CD4-positive, alpha-beta T cell (primary cell): ENCODE data around the gene ABLIM1. TPM values are rescaled to one million over a fixed set of nuclear protein-coding genes. Genes with fewer than 3 reads are reported as not detected.
A peak's percentile ranks its signal among the peaks of the same experiment; 100 is the strongest.

Experiments used
- ATAC-seq: fragments of 200-7000 bp; cut with Tn5 transposase; one replicate; pipeline ENCODE4 v1.10.0; 2022; ENCODE audit warnings: mild to moderate bottlenecking; ENCODE audit not compliant: poor library complexity
- CTCF ChIA-PET: fragments of 350-600 bp; sonication (Branson Sonifier 250); formaldehyde crosslinking; loops from one replicate; lab custom pipeline; 2021; ENCODE audit warnings: antibody characterized with exemption, inconsistent platforms; lab: Charles Lee
- POLR2A ChIA-PET: fragments of 350-600 bp; sonication (Branson Sonifier 250); formaldehyde crosslinking; loops from one replicate; lab custom pipeline; 2021; ENCODE audit warnings: antibody characterized with exemption, inconsistent platforms; lab: Charles Lee
- DNase-seq, 14 experiments: peaks; one replicate each; pipeline ENCODE4 v3.0.0-alpha.2; 2013 to 2020; ENCODE audit warnings: mixed read lengths in 2 of 14
- H3K27ac ChIP-seq, 2 donors: one replicate each; pipeline versions ENCODE4 v1.5.1 to v1.7.0; 2013; ENCODE audit warnings: low read length in 2 of 2, low read depth in 1 of 2, mild to moderate bottlenecking in 1 of 2
- H3K27me3 ChIP-seq, 2 experiments: 1 replicate in 1 of 2; 2 replicates in 1 of 2; pipeline versions ENCODE4 v1.6.1 to v1.7.0; 2013; ENCODE audit warnings: low read length in 2 of 2, control low read depth in 1 of 2, mild to moderate bottlenecking in 1 of 2, moderate library complexity in 1 of 2; ENCODE audit not compliant: insufficient read depth in 2 of 2, control insufficient read depth in 1 of 2
- H3K36me3 ChIP-seq: one replicate; pipeline ENCODE4 v1.6.1; 2013; ENCODE audit warnings: low read length, control low read depth; ENCODE audit not compliant: insufficient read depth
- H3K4me1 ChIP-seq: one replicate; pipeline ENCODE4 v1.6.1; 2013; ENCODE audit warnings: low read length, control low read depth; ENCODE audit not compliant: insufficient read depth
- H3K4me3 ChIP-seq: one replicate; pipeline ENCODE4 v1.5.1; 2013; ENCODE audit warnings: mild to moderate bottlenecking, low read length, moderate library complexity
- H3K9me3 ChIP-seq, 2 experiments: 1 replicate in 1 of 2; 2 replicates in 1 of 2; pipeline versions ENCODE4 v1.6.1 to v1.7.0; 2013; ENCODE audit warnings: low read length in 2 of 2, mild to moderate bottlenecking in 2 of 2, control low read depth in 1 of 2, moderate library complexity in 1 of 2; ENCODE audit not compliant: control insufficient read depth in 1 of 2, insufficient read depth in 1 of 2
- H3K27ac Mint-ChIP-seq: one replicate; pipeline ENCODE4 v1.8.0; 2020; ENCODE audit warnings: mixed read lengths
- H3K27me3 Mint-ChIP-seq: one replicate; pipeline ENCODE4 v1.8.0; 2021; ENCODE audit warnings: mixed read lengths
- H3K36me3 Mint-ChIP-seq: one replicate; pipeline ENCODE4 v1.8.0; 2021; ENCODE audit warnings: low read depth, mixed read lengths
- H3K4me1 Mint-ChIP-seq: one replicate; pipeline ENCODE4 v1.8.0; 2021; ENCODE audit warnings: low read depth, mixed read lengths
- H3K4me3 Mint-ChIP-seq: one replicate; pipeline ENCODE4 v1.8.0; 2020; ENCODE audit warnings: mild to moderate bottlenecking, mixed read lengths
- H3K9me3 Mint-ChIP-seq: one replicate; pipeline ENCODE4 v1.8.0; 2020; ENCODE audit warnings: mixed read lengths
- intact Hi-C, 2 experiments: fragments of 100-400 bp; cut with DNase I in 1 of 2; cut with micrococcal nuclease in 1 of 2; formaldehyde crosslinking; loops; one replicate each; pipeline versions ENCODE4 v1.15.1 to v1.9.0; 2023 to 2025; cut with DNase I, micrococcal nuclease
- total RNA-seq, 174 experiments: library from RNA in 2 of 174; stranded (reverse) in 2 of 174; gene quantifications; one replicate each; pipeline ENCODE4 v1.2.3 and lab custom pipeline; 2021 to 2026
- TF ChIP-seq, protein P1 (sequence below): fragments of 200-600 bp; IDR thresholded peaks from one replicate; pipeline ENCODE4 v1.8.0; 2022; ENCODE audit warnings: antibody characterized with exemption, mild to moderate bottlenecking

ABLIM1 gene
- total RNA-seq, 2 experiments from 2014 or later: 217 to 224 TPM

DNA sequence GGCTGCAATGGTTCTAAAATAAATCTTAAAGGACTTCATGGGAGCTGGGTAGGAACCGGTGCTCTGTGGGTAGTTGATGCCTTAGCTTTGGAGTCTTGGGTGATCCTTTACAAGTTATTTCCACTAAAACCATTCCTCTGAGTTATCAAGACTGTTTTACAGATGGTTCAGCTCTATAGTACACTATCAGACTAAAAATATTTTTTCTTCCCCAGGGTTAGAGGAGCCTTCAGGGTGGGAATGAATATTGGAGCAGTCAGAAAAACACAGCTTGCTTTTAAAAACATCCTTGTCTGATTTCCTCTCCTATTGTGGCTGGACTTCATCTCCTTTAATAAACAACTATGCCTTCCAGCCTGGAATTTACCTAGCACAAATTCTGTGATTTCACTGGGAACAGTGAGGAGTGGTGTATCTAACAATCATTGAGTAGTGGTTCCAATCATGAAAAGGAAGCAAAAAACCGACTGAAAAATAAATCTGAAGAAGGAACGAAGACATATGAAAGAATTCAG is 151.1 kb downstream of the ABLIM1 start:
- intact Hi-C loops: loop anchor here in 1 of 2 experiments (5.0 kb wide), 1 partner anchor 40 kb away; no protein-coding TSS in a partner anchor
- H3K27ac ChIP-seq: no peak overlapping the region
- ChIA-PET POLR2A (interaction anchor here (0.8 to 2.2 kb wide), 3 partner anchors 20 to 156 kb away, joined by 3 to 13 read pairs (median 4); no protein-coding TSS in a partner anchor), CTCF (interaction anchor here (0.6 to 1.3 kb wide), 2 partner anchors 12 to 145 kb away, joined by 3 read pairs; no protein-coding TSS in a partner anchor)
- TF ChIP-seq, protein P1, sequence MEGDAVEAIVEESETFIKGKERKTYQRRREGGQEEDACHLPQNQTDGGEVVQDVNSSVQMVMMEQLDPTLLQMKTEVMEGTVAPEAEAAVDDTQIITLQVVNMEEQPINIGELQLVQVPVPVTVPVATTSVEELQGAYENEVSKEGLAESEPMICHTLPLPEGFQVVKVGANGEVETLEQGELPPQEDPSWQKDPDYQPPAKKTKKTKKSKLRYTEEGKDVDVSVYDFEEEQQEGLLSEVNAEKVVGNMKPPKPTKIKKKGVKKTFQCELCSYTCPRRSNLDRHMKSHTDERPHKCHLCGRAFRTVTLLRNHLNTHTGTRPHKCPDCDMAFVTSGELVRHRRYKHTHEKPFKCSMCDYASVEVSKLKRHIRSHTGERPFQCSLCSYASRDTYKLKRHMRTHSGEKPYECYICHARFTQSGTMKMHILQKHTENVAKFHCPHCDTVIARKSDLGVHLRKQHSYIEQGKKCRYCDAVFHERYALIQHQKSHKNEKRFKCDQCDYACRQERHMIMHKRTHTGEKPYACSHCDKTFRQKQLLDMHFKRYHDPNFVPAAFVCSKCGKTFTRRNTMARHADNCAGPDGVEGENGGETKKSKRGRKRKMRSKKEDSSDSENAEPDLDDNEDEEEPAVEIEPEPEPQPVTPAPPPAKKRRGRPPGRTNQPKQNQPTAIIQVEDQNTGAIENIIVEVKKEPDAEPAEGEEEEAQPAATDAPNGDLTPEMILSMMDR: no peak
- peaks cover 79% of the 10 kb centered on the region for H3K36me3 Mint-ChIP-seq
- H3K4me3 ChIP-seq: no peak overlapping the region
- peak overlapping the region; percentile 47 for H3K27ac Mint-ChIP-seq
- peaks cover 59% of the 10 kb centered on the region for H3K4me1 ChIP-seq
- no peaks in the 10 kb centered on the region for H3K27me3 Mint-ChIP-seq
- peaks cover 91% of the 10 kb centered on the region for H3K4me1 Mint-ChIP-seq
- H3K27me3 ChIP-seq: no peaks in the 10 kb centered on the region
- no peaks in the 10 kb centered on the region for H3K9me3 ChIP-seq
- no peaks in the 10 kb centered on the region for H3K9me3 Mint-ChIP-seq
- peaks cover 20% of the 10 kb centered on the region for H3K36me3 ChIP-seq
- H3K4me3 Mint-ChIP-seq: peak overlapping the region; percentile 65
- ATAC-seq (no peak), DNase-seq (no peak)

GRCh38 chr10:114504769-114505579 is 153.1 kb downstream of the ABLIM1 start:
- POLR2A ChIA-PET: interaction anchor here (0.7 to 1.7 kb wide), 2 partner anchors 8 to 22 kb away, joined by 3 to 9 read pairs; no protein-coding TSS in a partner anchor
- no peak for ATAC-seq

DNA sequence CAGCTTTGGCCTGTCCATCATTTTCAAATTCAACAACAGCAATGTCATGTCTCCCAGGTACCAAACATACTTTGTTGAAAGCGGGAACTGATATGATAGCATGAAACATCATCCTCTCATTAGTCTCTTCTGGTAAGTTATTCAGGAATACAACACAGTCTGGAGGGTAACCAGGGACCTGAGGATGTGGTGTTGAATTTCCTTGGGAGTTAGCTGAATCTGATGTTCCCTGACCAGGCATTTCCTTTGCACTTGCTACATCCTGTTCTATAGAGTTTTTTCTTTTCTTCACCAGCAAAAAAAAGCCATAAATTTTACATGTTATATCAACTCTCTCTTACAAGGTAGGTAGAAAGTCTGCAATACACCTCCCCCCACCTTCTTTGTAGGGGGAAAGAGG is 156.0 kb downstream of the ABLIM1 start:
- TF ChIP-seq, protein P1: no peak
- no peaks in the 10 kb centered on the region for H3K9me3 ChIP-seq
- H3K4me1 ChIP-seq: peaks cover 65% of the 10 kb centered on the region
- intact Hi-C loops: no loop called here
- peak overlapping the region in 1 of 2 donors; percentile 16 for H3K27ac ChIP-seq
- peak overlapping the region; percentile 71 for H3K4me3 Mint-ChIP-seq
- ChIA-PET CTCF (interaction anchor here (1.1 kb wide), 1 partner anchor 49 kb away, joined by 4 read pairs; no protein-coding TSS in a partner anchor), POLR2A (interaction anchor here (8.6 kb wide), 1 partner anchor 24 kb away, joined by 66 read pairs; no protein-coding TSS in a partner anchor)
- peaks cover 8% of the 10 kb centered on the region for H3K36me3 ChIP-seq
- H3K27me3 ChIP-seq: no peaks in the 10 kb centered on the region
- ATAC-seq: no peak
- DNase-seq: no peak
- H3K36me3 Mint-ChIP-seq: peaks cover 78% of the 10 kb centered on the region
- peak overlapping the region; percentile 66 for H3K27ac Mint-ChIP-seq
- H3K4me1 Mint-ChIP-seq: peaks cover 97% of the 10 kb centered on the region
- H3K27me3 Mint-ChIP-seq: no peaks in the 10 kb centered on the region
- H3K4me3 ChIP-seq: no peak overlapping the region
- no peaks in the 10 kb centered on the region for H3K9me3 Mint-ChIP-seq

More at GRCh38 chr10:114504769-114505579, 153.1 kb downstream of the ABLIM1 start:
- peaks cover 66% of the 10 kb centered on the region for H3K4me1 ChIP-seq
- TF ChIP-seq, protein P1: no peak
- H3K4me1 Mint-ChIP-seq: peaks cover 96% of the 10 kb centered on the region
- no peak for DNase-seq
- H3K4me3 ChIP-seq: no peak overlapping the region
- peak overlapping the region; percentile 21 for H3K4me3 Mint-ChIP-seq
- H3K9me3 Mint-ChIP-seq: no peaks in the 10 kb centered on the region
- H3K9me3 ChIP-seq: no peaks in the 10 kb centered on the region
- peaks cover 15% of the 10 kb centered on the region for H3K36me3 ChIP-seq
- H3K36me3 Mint-ChIP-seq: peaks cover 77% of the 10 kb centered on the region
- no peaks in the 10 kb centered on the region for H3K27me3 ChIP-seq
- no peak overlapping the region for H3K27ac ChIP-seq
- CTCF ChIA-PET: interaction anchor here (1.3 to 2.1 kb wide), 2 partner anchors 10 to 13 kb away, joined by 3 to 10 read pairs; no protein-coding TSS in a partner anchor
- H3K27me3 Mint-ChIP-seq: no peaks in the 10 kb centered on the region
- intact Hi-C loops: loop anchor here in 1 of 2 experiments (5.0 kb wide), 1 partner anchor 42 kb away; no protein-coding TSS in a partner anchor
- peak overlapping the region; percentile 47 for H3K27ac Mint-ChIP-seq
